ENCODE data around the gene CPLX1.

DNA sequence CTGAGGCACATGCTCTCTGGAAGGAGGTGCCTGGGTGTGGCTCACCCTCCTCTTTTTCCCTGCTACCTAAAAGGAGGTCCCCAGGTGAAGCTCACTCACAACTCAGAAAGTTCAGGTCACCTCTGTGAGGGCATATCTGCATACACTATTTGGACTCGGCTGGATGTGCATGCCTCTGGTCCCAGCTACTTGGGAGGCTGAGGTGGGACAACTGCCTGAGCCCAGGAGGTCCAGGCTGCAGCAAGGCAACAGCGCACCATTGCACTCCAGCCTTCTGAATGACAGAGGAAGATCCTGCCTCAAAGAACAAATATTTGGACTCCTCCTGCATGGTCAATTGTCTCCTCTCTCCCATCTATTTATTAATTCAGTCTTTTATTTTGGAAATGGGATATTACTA, 46.4 kb downstream of the CPLX1 start:
- TF ChIP-seq, protein P1, sequence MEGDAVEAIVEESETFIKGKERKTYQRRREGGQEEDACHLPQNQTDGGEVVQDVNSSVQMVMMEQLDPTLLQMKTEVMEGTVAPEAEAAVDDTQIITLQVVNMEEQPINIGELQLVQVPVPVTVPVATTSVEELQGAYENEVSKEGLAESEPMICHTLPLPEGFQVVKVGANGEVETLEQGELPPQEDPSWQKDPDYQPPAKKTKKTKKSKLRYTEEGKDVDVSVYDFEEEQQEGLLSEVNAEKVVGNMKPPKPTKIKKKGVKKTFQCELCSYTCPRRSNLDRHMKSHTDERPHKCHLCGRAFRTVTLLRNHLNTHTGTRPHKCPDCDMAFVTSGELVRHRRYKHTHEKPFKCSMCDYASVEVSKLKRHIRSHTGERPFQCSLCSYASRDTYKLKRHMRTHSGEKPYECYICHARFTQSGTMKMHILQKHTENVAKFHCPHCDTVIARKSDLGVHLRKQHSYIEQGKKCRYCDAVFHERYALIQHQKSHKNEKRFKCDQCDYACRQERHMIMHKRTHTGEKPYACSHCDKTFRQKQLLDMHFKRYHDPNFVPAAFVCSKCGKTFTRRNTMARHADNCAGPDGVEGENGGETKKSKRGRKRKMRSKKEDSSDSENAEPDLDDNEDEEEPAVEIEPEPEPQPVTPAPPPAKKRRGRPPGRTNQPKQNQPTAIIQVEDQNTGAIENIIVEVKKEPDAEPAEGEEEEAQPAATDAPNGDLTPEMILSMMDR (IDR thresholded peaks at IDR 0.05) = no peak
- TF ChIP-seq POLR2A (IDR thresholded peaks at IDR 0.05) (no peak), POLR2AphosphoS5 (IDR thresholded peaks at IDR 0.05) (no peak), EP300 (IDR thresholded peaks at IDR 0.05) (no peak)

All from gastroesophageal sphincter (tissue), 3 donors.